NCI-H2081 (cell line): Measurements from ENCODE around the gene SCAMP2.
"Not testable (repeated sequence)": the region's sequence is repeated elsewhere in the genome, so short reads cannot be mapped to it uniquely, and the experiment has no call there.

Experiments
- DNase-seq, 2 experiments: peaks; one replicate each; lab custom pipeline; 2025; lab: John Stamatoyannopoulos, UW

The SCAMP2 gene, protein sequence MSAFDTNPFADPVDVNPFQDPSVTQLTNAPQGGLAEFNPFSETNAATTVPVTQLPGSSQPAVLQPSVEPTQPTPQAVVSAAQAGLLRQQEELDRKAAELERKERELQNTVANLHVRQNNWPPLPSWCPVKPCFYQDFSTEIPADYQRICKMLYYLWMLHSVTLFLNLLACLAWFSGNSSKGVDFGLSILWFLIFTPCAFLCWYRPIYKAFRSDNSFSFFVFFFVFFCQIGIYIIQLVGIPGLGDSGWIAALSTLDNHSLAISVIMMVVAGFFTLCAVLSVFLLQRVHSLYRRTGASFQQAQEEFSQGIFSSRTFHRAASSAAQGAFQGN

DNA sequence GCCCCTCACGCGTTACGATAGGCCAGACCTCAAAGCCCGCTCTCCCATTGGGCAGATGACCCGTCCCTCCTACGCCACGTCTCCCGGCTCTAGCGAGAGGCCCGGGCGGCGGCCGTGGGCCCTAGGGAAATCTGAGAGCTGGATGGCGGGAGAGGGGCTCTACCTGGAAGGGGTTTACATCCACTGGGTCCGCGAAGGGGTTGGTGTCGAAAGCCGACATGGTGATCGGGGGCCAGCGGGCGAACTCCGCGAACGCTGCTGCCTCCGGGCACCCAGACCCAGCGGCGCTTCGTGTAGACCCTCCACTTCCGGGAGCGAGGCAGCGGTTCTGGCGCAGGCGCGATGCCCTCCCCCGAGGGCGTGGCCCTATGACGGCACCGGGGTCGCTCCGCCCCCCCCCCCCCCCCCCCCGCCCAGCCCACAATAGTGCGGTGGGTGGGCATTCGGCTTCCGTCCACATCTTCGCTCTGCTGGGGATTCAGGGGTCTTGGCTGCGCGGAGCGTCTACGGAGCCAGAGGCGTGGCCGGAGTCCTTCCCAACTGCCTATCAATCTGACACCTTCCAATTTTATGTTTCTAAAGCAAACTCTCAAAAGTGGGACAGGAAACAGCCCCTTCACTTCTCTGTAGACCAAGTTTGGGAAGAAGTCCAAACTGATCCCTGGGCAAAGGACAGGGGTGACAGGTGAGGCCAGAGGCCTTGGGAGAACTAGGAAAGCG lies at the start of gene SCAMP2:
TSS of gene SCAMP2 (minus strand) at position 330 of the 720 bp plus-strand sequence. CDS start at position 220, 110 bp downstream.
- peak; percentile 91 to 92 for DNase-seq

DNA sequence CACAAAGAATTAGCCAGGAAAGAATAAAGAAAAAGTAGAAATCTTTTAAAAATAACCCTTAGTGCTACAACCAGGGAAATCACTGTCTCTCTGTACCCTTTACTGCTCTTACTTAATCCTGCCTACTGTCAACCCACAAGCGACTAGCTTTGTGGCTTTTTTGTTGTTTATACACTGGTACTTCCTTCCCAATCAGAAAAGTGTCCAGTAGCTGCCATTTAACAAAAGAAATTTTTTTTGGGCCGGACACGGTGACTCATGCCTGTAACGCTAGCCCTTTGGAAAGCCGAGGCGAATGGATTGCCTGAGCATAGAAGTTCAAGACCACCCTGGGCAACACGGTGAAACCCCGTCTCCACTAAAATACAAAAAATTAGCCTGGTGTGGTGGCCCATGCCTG lies 47.3 kb upstream of the SCAMP2 start:
- DNase-seq = no peak

DNA sequence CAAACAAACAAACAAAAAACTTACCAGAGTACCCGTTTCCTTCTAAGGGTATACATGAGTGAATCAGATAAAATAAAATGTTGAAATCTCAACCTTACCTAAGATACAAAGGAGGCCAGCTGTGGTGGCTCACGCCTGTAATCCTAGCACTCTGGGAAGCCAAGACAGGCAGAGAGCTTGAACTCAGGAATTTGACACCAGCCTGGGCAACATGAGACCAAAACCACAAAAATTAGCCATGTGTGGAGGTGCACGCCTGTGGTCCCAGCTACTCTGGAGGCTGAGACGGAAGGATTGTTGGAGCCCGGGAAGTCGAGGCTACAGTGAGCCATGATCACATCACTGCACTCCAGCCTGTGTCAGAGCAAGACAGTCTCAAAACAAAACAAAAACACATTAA lies 44.5 kb upstream of the SCAMP2 start:
- no peak for DNase-seq

DNA sequence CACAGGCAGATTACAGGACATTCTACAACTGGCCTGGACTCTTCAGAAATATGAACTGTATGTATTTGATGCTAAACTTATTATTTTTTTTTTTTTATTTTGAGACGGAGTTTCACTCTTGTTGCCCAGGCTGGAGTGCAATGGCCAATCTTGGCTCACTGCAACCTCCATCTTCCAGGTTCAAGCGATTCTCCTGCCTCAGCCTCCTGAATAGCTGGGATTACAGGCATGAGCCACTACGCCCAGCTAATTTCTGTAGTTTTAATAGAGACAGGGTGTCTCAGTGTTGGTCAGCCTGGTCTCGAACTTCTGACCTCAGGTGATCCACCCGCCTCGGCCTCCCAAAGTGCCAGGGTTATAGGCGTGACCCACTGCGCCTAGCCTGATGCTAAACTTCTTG lies 40.6 kb upstream of the SCAMP2 start:
- not testable (repeated sequence) for DNase-seq

DNA sequence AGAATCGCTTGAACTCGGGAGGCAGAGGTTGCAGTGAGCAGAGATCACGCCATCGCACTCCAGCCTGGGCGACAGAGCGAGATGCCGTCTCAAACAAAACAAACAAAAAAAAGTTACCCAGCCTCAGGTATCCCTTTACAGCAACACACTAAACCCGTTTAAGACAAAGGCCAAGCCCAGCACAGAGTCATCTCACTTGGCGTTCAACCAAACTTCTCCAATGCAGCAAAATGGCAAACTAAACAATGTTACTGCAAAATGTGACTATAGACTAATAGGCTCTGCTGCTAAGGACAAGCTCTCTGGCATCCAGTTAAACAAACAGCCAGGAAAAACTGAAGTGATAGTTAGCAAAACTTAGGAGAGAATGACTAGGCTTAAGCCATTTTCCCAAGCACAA lies 39.9 kb upstream of the SCAMP2 start:
- DNase-seq = no peak

DNA sequence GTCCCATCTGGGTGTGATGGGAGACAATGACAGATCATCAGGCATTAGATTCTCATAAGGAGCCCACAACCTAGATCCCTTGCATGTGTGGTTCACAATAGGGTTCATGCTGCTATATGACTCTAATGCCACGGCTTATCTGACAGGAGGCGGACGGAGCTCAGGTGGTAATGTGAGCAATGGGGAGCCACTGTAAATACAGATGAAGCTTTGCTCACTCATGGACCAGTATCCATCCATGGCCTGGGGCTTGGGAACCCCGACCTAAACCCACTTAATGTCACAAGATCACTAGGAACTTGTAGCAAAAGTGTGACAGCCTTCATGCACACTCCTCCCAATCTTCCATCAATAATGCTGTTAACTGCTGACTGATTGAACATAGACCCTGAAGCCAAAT lies 35.5 kb upstream of the SCAMP2 start:
- DNase-seq = no peak

DNA sequence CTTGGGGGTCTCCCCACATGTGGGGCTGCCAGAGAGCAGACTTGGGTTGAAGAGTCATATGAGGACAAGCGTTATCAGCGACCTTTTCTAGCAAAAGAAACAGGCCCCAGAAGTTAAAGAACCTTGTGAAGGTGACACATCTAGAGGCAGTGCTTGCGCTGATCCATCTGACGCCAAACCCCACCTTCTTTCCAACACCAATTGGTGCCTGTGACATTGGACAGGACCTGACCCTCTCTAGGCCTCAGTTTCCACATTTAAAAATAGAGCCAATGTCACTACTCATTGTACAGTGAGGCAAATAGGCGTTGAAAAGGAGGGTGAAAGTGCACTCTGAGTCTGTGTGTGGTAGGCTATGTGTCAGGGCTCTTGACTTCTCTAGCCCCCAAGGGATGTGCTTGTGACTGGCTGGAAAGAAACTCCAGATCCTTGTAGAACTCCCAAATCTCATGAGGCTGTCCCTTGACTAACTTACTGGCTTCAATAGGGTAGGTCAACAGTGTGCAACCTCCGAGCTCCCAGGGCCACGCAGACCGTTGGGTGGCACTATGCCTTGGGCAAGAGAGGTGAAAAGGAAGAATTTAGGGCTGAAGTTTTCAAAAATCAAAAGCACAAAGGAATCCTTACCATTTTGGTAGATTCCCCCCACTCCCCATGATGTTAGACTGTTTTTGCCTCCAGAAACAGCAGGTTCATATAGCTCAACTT lies 34.2 kb upstream of the SCAMP2 start:
- DNase-seq = peak in 1 of 2 experiments; percentile 10

DNA sequence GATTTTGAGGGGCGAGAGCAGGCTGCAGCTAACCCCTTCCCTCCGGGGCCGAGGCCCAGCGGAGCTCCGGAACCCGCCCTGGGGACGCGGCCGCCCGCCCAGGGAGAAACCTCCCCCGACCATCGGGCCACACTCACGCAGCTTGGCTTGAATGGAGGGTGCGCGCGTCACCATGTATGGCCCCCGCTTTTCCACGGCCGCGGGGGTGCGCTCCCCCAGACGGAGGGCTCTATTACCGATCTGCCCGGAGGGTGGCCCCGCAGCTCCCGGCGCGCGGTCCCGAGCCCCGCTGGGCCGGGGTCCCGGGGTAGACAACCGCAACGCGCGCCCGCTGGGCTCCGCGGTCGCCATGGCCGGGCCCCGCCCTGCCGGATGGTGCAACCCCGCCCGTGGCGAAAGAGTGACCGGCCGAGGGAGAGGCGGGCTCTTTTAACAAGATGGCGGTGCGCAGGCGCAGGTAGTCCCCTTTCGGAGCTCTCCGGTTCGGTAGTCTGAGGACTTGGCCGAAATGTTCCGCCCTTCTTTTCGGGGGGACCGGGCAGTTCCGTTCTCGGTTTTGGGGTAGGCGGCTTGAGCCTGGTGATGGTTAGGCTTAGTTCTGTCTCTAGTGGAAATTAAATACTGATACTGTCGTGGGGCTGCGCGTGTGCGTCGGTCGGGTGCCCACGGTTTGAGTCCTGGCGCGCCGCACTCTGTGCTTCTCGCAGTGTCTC lies 33.4 kb upstream of the SCAMP2 start, which contains the start of gene FAM219B:
TSS of gene FAM219B (minus strand) at position 402 of the 713 bp plus-strand sequence. CDS start at position 351, 51 bp downstream.
- DNase-seq = peak; percentile 83 to 90

DNA sequence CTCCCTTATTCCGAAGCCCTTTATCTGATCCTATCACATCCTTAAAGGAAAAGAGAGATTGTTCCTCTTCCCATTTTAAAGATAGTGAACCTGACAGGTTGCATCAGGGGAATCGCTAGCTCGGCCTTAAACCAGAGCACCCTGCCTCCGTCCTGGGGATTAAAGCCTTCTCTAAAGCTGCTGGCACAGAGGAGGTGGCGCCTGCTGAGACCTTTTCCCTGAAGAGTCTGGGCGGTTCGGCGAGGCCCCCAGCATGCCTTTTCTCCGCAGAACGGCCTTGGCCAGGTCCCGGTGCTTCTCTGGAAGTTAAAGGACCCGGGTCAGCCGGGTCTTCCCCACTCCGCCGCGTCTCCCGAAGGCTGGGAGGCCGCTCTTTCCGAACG lies 32.9 kb upstream of the SCAMP2 start:
- DNase-seq = peak in 1 of 2 experiments; percentile 35

DNA sequence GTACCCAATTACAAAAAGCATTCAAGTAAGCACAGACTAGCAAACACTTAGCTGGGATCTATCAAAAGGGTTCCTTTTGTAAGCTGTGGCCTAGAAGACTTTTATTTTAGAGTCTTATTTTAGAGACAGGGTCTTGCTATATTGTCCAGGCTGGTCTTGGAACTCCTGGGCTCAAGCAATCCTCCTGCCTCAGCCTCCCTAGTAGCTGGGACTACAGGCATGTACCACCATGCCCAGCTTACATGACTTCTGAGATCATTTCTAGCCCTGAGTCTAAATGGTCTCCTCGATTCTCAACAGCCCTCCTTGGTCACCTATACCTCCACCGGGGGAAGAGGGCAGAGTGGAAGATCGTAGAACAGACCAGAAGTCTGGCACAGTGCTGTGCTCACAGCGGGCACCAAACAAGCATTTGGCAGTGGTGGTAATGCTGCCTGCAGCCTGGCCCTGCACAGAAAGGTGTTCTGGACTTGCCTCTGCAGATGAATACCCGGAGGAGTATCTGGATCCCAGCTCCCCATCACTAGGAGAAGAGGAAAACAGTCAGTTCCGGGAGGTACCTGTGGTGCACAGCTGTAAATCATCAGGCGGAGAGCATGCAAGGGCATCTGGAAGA lies 31.1 kb upstream of the SCAMP2 start:
- no peak for DNase-seq

DNA sequence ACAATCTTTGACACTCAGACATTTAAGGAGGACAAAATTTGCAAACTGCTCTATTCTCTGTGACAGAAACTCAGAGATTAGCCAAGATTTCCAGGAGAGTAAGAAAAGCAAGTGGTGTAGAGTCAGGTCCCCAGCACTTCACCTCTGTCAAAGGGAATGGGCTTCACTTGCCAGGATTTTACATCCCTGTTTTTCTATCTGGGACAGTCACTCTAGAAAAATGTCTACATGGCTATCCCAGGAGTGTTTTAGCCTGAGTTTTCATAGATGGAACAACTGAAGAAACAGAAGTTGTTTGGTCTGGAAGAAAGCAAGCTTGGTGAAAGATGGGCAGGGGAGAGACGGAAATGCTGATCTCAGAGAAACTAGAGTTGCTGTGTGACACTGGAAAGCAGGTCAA lies 30.5 kb upstream of the SCAMP2 start:
- DNase-seq = no peak

DNA sequence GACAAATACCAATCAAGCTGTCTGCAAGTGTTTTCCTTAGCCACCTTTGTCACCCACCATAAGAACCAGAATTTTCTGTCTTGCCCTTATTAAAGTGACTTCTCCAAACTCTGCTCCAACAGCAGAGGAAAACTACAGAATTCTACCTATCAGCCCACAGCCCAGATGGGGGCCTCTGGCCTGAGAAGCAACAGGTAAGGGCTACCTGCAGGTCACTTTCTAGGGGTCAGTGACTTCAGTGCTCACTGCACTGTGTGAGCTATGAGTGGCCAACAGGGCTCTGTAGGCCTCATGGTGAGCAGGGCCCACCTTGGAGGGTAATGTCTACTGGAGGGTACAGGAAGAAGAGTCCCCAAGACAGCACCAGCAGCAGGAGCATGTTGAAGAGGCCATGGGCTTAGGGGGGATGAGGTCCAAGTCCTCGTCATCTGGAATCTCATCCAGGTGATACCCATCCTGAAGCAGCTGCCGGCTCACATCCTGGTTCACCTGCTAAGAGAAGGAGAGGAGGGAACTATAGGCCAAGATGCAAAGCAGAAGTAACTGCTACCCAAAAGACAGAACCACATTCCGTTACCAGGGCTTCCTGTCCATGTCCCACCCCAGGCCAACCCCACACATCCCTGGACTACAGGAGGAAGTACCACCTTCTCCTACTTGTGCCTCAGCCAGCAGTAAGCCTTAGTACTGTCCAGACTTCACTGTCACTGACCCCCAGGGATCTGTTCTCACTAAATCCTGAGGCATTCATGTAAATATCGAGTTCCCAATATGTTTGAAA lies 29.3 kb upstream of the SCAMP2 start:
- no peak for DNase-seq

DNA sequence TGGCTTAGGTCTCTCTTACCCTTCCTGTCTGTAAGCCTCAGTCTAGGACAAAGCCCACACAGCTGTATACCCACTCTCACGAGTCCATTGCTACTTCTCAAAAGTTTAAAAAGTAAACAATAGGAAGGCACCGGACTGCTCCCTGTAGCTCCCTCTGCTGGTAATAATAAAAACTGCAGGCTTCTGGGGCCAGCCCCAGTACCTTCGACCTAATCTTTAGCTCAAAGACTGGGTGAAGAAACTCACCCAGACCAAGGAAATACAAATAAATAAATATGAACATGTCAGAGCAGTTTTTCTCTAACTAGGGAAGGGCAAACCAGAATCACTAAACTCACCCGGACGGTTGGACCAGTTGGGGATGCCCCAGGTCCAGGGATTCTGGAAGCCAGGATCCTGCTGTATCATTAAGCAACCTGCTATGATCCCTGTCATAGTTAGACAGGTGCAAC lies 28.5 kb upstream of the SCAMP2 start:
- DNase-seq = peak in 1 of 2 experiments; percentile 12

DNA sequence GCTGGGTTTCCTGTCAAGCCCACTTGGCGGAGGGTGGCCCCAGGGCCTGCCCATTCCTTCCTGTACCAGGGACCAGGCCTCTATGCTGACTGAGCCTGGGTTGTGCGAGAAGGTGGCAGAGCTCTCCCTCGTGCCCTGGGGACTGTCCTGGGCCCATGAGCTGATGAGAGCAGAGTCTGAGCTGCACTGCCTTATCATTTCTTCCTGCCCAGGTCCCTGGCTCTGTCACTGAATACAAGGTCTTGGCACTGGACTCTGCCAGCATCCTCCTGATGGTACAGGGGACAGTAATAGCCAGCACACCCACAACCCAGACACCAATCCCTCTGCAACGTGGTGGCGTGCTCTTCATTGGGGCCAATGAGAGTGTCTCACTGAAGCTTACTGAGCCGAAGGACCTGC lies 24.1 kb upstream of the SCAMP2 start:
- no peak for DNase-seq

DNA sequence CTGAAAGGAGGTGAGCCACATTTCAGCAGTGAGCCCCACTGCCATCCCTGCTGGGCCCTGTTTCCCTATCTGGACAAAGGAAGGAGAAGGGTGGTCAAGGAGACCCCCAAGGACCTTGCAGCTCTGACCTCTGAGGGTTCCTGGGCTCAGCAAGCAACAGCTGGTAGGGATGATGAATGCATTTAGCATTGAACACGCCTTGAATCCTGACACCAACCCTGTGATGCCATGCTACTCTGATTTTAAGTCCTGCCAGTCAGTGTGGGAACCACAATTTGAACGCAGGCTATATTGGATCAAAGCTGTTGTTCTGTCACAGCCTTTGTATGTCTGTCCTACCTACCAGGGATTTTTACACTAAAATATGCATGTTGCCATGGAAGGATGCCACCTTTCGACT lies 23.2 kb upstream of the SCAMP2 start:
- DNase-seq = no peak

DNA sequence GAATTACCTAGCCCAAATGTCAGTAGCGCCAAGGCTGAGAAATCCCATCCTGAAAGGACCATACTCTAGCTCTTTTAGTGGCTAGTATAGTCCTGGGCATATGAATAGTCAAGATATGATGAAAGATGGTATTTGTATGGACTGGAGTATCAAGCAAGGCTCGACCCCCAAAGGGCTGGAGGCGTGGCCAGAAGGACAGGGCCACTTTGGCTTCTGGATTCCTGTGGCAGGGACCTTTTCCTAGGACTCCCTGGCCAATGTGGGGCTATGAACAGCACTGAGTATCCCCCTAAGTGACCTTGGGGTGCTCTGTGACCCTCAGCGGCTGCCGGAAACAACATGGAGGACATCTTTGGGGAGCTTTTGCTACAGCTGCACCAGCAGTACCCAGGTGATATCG lies 22.7 kb upstream of the SCAMP2 start:
- DNase-seq = no peak

DNA sequence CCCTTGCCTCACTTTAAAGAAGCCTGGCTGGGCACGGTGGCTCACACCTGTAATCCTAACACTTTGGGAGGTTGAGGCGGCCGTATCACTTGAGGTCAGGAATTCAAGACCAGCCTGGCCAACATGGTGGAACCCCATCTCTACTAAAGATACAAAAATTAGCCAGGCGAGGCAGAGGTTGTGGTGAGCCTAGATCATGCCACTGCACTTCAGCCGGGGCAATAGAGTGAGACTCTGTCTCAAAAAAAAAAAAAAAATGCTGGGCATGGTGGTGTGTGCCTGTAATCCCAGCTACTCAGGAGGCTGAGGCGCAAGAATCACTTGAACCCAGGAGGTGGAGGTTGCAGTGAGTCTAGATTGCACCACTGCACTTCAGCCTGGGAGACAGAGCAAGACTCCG lies 21.2 kb upstream of the SCAMP2 start:
- not testable (repeated sequence) for DNase-seq

DNA sequence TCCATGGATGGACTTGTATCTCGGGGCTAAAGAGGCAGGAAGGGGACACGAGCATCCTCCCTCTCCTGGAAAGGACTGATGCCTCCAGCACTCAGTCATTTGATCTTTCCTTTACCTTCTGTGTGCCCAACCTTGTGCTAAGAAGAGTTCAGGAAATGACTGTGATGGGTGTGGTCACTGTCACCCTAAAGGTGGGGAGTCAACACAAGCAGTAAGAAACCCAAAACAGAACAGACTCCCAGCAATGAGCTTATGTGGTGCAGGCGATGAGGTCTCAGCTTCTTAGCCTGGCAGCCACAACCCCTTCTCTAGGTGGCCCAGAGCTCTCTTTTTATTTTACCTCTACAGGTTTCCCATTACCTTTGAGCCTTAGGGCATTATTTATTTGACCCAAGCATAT lies 20.5 kb upstream of the SCAMP2 start:
- DNase-seq = no peak

DNA sequence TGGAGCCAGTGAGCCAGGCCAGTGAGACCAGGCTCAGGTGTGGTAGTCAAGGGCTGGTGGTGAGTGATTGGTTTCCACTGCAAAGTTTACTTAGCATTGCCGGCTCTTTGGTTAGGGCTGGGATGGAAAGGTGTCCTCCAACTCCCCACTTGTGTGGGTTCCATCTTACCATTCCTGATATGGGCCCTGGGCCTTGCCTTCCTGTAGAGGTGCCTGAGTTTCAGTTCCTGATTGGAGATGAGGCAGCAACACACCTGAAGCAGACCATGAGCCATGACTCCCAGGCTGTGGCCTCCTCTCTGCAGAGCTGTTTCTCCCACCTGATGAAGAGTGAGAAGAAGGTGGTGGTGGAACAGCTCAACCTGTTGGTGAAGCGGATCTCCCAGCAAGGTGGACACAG lies 19.8 kb upstream of the SCAMP2 start:
- no peak for DNase-seq

DNA sequence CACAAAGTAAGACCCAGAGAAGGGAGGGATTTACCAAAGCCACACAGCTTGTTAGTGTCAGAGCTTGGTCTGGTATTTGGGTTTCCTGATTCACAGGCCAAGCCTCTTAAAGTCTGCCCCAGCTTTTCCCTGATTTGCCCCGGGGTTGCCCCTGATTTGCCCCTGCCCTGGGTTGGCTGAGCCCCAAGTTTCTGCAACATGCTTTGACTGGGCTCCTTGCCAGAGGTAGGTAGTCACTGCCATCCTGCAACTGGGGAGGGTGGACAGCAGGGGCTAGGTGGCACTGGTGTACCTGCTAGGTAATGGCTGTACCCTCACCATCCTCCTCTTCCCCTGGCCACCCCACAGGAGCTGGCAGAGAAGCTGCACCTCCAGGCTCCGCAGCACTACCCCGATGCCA lies 19.1 kb upstream of the SCAMP2 start:
- DNase-seq = peak in 1 of 2 experiments; percentile 12

DNA sequence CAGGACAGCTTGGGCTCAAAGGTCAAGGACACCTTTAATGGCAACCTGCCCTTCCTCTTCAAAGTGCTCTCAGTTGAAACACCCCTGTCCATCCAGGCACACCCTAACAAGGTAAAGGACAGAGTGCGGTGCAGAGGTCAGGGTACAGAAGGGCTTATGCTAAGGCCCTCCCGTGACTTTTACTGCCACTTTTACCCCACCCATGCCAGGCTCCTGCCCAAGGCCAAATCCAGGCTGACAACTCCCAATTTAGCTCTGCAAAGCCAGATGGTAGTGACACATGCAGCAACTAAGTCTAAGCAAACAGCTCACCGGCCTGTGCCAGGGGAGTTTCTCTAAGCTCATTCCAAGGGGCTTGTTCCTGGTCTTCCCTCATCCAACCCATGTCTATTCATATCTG lies 18.3 kb upstream of the SCAMP2 start:
- no peak for DNase-seq
